Gastrocnemius medialis (tissue), 4 donors: Measurements from ENCODE around the gene APBB2. TPM values are rescaled to one million over a fixed set of nuclear protein-coding genes. Genes with fewer than 3 reads are reported as not detected.

Experiments used
- ATAC-seq, 2 donors: fragments of 150-250 bp; one replicate each; pipeline ENCODE4 v1.9.1; 2016
- DNase-seq, 2 donors: peaks; one replicate each; pipeline ENCODE4 v3.0.0-alpha.2; 2019
- H3K27ac ChIP-seq, 4 donors: fragments of 200-600 bp; sonication (generic); 1 replicate in 1 of 4; 2 replicates in 3 of 4; pipeline ENCODE4 v1.5.1; 2016 to 2018; ENCODE audit warnings: mild to moderate bottlenecking in 2 of 4, moderate library complexity in 1 of 4
- H3K27me3 ChIP-seq, 3 donors: fragments of 200-600 bp; sonication (generic) in 2 of 3; 1 replicate in 1 of 3; 2 replicates in 2 of 3; pipeline versions ENCODE4 v1.5.1 to v1.6.0; 2016 to 2019; ENCODE audit warnings: mild to moderate bottlenecking in 1 of 3, moderate library complexity in 1 of 3
- H3K36me3 ChIP-seq, 2 donors: fragments of 200-600 bp; sonication (generic) in 1 of 2; one replicate each; pipeline ENCODE4 v1.5.1; 2017 to 2018
- H3K4me1 ChIP-seq, 2 donors: fragments of 200-600 bp; sonication (generic) in 1 of 2; one replicate each; pipeline ENCODE4 v1.5.1; 2016 to 2017; ENCODE audit warnings: mild to moderate bottlenecking in 2 of 2
- H3K4me3 ChIP-seq, 4 donors: fragments of 200-600 bp; sonication (generic) in 3 of 4; 1 replicate in 1 of 4; 2 replicates in 3 of 4; pipeline ENCODE4 v1.5.1; 2016 to 2019; ENCODE audit warnings: mild to moderate bottlenecking in 2 of 4
- H3K9me3 ChIP-seq, 3 donors: fragments of 200-600 bp; sonication (generic) in 2 of 3; 1 replicate in 1 of 3; 2 replicates in 2 of 3; pipeline ENCODE4 v1.5.1; 2016 to 2019
- POLR2A ChIP-seq, 2 donors: fragments of 450-650 bp; IDR thresholded peaks; one replicate each; pipeline ENCODE4 v1.6.1; 2017; ENCODE audit warnings: antibody characterized with exemption in 2 of 2, mild to moderate bottlenecking in 2 of 2, moderate library complexity in 2 of 2
- in situ Hi-C, 4 donors: fragments of 200-750 bp; cut with MboI; loops; one replicate each; pipeline versions ENCODE4 v1.15.0 to v1.8.0; 2017; ENCODE audit warnings: low sequenced_read_pairs in 4 of 4
- intact Hi-C: fragments of 100-400 bp; cut with DNase I; formaldehyde crosslinking; loops from one replicate; pipeline ENCODE4 v1.15.1; 2023; ENCODE audit warnings: low total_unique reads
- total RNA-seq, 4 donors: library from RNA; depleted of rRNA; stranded (reverse); fragments of >200 nt; gene quantifications; one replicate each; pipeline versions ENCODE4 v1.1.0 to v1.2.3, GENCODE V29; 2016
- TF ChIP-seq, protein P1 (sequence below), 5 experiments: fragments of 450-650 bp in 3 of 5; fragments of 200-600 bp in 2 of 5; sonication (generic) in 2 of 5; IDR thresholded peaks in 4 of 5; conservative IDR thresholded peaks in 1 of 5; 1 replicate in 4 of 5; 2 replicates in 1 of 5; pipeline ENCODE4 v1.5.1; 2016 to 2019; ENCODE audit warnings: antibody characterized with exemption in 5 of 5, mild to moderate bottlenecking in 3 of 5, moderate library complexity in 3 of 5

Gene APBB2
- total RNA-seq, 4 donors from 2014 or later, result 14.3 to 20.5 (median 14.5) TPM

DNA sequence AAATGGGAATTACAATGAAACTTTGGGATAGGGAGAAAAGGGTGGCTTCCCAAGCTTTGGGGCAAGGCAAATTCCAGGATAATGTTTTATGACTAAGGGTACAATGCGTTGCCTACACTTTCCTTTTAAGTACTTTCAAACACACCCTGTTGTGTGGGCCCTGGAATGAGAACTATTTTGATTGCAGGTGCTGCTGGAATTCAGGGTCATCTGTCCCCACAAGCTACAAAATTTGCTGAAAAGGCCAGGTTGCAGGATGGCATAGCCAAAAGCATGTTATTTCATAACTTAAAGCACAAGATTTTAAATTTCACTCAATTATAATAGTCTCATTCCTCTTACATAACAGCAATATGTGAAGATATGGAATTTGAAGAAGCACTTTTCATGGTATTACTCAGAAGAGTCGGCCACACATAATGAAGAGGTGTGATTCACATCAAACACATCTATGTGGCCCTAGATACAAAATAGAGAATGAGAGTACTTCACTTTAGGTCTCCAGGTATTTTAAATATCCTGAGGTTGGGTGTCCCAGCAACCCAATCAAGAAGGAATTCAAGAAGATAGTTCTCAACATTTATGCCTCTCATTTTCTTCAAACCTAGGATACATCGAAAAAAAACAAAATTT lies 89.3 kb downstream of the APBB2 start:
- H3K9me3 ChIP-seq, result no peaks in the 10 kb centered on the region
- peaks cover 20 to 22% of the 10 kb centered on the region in 2 donors for H3K4me1 ChIP-seq
- ATAC-seq (no peak), DNase-seq (no peak)
- no peak overlapping the region for H3K4me3 ChIP-seq
- peak overlapping the region in 1 of 4 donors; percentile 8 for H3K27ac ChIP-seq
- in situ Hi-C loops, result no loop called here
- H3K36me3 ChIP-seq, result no peaks in the 10 kb centered on the region
- intact Hi-C loops, result loop anchor here (5.0 kb wide), 1 partner anchor 87 kb away; the partner anchor contains the start of gene APBB2
- H3K27me3 ChIP-seq, result no peaks in the 10 kb centered on the region
- TF ChIP-seq POLR2A (IDR thresholded peaks at IDR 0.05), result no peak
- TF ChIP-seq, protein P1, sequence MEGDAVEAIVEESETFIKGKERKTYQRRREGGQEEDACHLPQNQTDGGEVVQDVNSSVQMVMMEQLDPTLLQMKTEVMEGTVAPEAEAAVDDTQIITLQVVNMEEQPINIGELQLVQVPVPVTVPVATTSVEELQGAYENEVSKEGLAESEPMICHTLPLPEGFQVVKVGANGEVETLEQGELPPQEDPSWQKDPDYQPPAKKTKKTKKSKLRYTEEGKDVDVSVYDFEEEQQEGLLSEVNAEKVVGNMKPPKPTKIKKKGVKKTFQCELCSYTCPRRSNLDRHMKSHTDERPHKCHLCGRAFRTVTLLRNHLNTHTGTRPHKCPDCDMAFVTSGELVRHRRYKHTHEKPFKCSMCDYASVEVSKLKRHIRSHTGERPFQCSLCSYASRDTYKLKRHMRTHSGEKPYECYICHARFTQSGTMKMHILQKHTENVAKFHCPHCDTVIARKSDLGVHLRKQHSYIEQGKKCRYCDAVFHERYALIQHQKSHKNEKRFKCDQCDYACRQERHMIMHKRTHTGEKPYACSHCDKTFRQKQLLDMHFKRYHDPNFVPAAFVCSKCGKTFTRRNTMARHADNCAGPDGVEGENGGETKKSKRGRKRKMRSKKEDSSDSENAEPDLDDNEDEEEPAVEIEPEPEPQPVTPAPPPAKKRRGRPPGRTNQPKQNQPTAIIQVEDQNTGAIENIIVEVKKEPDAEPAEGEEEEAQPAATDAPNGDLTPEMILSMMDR (IDR thresholded peaks at IDR 0.05 in 4 of 5, conservative IDR thresholded peaks at IDR 0.05 in 1 of 5), result no peak

DNA sequence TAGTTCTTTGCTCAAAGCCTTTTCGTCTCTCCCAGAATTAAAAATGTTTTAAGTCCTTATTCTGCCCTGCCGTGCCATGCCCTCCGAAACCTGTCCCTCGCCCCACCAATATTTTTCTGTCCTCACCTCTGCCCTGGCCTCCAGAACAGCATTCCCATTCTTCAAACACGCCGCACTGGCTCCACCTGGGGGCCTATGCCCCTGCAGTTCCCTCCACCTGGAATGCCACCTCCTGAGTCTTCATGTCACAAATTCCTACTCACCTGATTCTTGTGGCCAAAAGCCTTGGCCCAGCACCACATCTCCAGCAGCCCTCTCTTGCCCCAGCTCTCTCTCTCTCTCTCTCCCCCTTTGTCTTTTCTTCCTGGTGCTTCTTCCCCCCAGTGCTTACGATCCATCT lies 91.6 kb downstream of the APBB2 start:
- ATAC-seq (no peak), DNase-seq (no peak)
- intact Hi-C loops, result loop anchor here (5.0 kb wide), 1 partner anchor 90 kb away; the partner anchor contains the start of gene APBB2
- no peaks in the 10 kb centered on the region for H3K27me3 ChIP-seq
- H3K36me3 ChIP-seq, result no peaks in the 10 kb centered on the region
- no peak overlapping the region for H3K27ac ChIP-seq
- H3K4me1 ChIP-seq, result peaks cover 25% of the 10 kb centered on the region in 2 donors
- TF ChIP-seq, protein P1 (IDR thresholded peaks at IDR 0.05 in 4 of 5, conservative IDR thresholded peaks at IDR 0.05 in 1 of 5), result no peak
- no peak for TF ChIP-seq POLR2A (IDR thresholded peaks at IDR 0.05)
- H3K4me3 ChIP-seq, result no peak overlapping the region
- in situ Hi-C loops, result no loop called here
- no peaks in the 10 kb centered on the region for H3K9me3 ChIP-seq

GRCh38 chr4:41122309-41122708 lies 92.0 kb downstream of the APBB2 start:
- Histone ChIP-seq H3K4me1 (peaks cover 25% of the 10 kb centered on the region in 2 donors), H3K27ac (no peak overlapping the region)
- intact Hi-C loops, result loop anchor here (5.0 kb wide), 1 partner anchor 90 kb away; the partner anchor contains the start of gene APBB2

DNA sequence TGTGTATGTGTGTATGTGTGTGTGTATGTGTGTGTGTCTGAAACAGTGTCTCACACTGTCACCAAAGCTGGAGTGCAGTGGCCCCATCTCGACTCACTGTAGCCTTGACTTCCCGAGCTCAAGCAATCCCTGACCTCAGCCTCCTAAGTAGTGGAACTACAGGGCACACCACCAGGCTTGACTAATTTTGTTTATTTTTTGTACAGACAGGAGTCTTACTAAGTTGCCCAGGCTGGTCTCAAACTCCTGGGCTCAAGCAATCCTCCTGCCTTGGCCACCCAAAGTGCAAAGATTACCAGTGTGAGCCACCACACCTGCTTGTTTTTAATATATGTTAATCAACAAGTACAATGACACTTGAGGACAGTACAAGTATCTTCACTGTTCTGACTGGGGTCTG lies 92.4 kb downstream of the APBB2 start:
- Histone ChIP-seq H3K9me3 (no peaks in the 10 kb centered on the region), H3K36me3 (no peaks in the 10 kb centered on the region), H3K4me1 (peaks cover 25% of the 10 kb centered on the region in 2 donors), H3K27ac (no peak overlapping the region), H3K27me3 (no peaks in the 10 kb centered on the region), H3K4me3 (no peak overlapping the region)
- in situ Hi-C loops, result no loop called here
- intact Hi-C loops, result loop anchor here (5.0 kb wide), 1 partner anchor 90 kb away; the partner anchor contains the start of gene APBB2
- DNase-seq (no peak), ATAC-seq (no peak)
- TF ChIP-seq, protein P1 (IDR thresholded peaks at IDR 0.05 in 4 of 5, conservative IDR thresholded peaks at IDR 0.05 in 1 of 5), result no peak
- TF ChIP-seq POLR2A (IDR thresholded peaks at IDR 0.05), result no peak

More at GRCh38 chr4:41122309-41122708, 92.0 kb downstream of the APBB2 start:
- in situ Hi-C loops, result no loop called here
- H3K9me3 ChIP-seq, result no peaks in the 10 kb centered on the region
- ATAC-seq, result no peak
- H3K4me3 ChIP-seq, result no peak overlapping the region
- H3K27me3 ChIP-seq, result no peaks in the 10 kb centered on the region
- no peaks in the 10 kb centered on the region for H3K36me3 ChIP-seq
- TF ChIP-seq POLR2A (IDR thresholded peaks at IDR 0.05), result no peak
- TF ChIP-seq, protein P1 (IDR thresholded peaks at IDR 0.05 in 4 of 5, conservative IDR thresholded peaks at IDR 0.05 in 1 of 5), result no peak
- DNase-seq, result no peak
